ENCODE measurements around the gene ALG12.
A peak's percentile ranks its signal among the peaks of the same experiment; 100 is the strongest.

Gene ALG12

GRCh38 chr22:49856766-49857618, 61.2 kb downstream of the ALG12 start:
- Histone ChIP-seq H3K9ac (ENCODE audit: low read length) (no peak overlapping the region), H3K4me1 (ENCODE audit: insufficient read depth, low read length, severe bottlenecking) (peaks cover 26% of the 10 kb centered on the region), H3F3A (ENCODE audit: insufficient read depth, low read length) (no peaks in the 10 kb centered on the region), H3K36me3 (ENCODE audit: insufficient read depth, low read length) (peaks cover 5% of the 10 kb centered on the region; the same call in 1 of the 2 replicates), H3K9me2 (ENCODE audit: low read depth, low read length) (no peaks in the 10 kb centered on the region), H4K20me1 (ENCODE audit: insufficient read depth, low read length) (no peaks in the 10 kb centered on the region), H3K27ac (ENCODE audit: low read depth, low read length, poor library complexity, severe bottlenecking) (no peak overlapping the region), H3K27me3 (ENCODE audit: insufficient read depth, low read length) (no peaks in the 10 kb centered on the region), H2AFZ (ENCODE audit: low read length) (no peak overlapping the region), H3K4me2 (ENCODE audit: low read length) (no peak overlapping the region), H3K4me3 (ENCODE audit: low read depth, low read length, poor library complexity, severe bottlenecking) (no peak overlapping the region), H3K9me3 (ENCODE audit: low read length) (no peaks in the 10 kb centered on the region), H3K79me2 (ENCODE audit: insufficient read depth, low read length) (peaks cover 72% of the 10 kb centered on the region)
- TF ChIP-seq, protein P1, sequence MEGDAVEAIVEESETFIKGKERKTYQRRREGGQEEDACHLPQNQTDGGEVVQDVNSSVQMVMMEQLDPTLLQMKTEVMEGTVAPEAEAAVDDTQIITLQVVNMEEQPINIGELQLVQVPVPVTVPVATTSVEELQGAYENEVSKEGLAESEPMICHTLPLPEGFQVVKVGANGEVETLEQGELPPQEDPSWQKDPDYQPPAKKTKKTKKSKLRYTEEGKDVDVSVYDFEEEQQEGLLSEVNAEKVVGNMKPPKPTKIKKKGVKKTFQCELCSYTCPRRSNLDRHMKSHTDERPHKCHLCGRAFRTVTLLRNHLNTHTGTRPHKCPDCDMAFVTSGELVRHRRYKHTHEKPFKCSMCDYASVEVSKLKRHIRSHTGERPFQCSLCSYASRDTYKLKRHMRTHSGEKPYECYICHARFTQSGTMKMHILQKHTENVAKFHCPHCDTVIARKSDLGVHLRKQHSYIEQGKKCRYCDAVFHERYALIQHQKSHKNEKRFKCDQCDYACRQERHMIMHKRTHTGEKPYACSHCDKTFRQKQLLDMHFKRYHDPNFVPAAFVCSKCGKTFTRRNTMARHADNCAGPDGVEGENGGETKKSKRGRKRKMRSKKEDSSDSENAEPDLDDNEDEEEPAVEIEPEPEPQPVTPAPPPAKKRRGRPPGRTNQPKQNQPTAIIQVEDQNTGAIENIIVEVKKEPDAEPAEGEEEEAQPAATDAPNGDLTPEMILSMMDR (IDR thresholded peaks at IDR 0.05; ENCODE audit: low read length) = no peak
- no peak for TF ChIP-seq EZH2 (IDR thresholded peaks at IDR 0.05; ENCODE audit: borderline replicate concordance, low read length)

GRCh38 chr22:49856343-49856742, 61.9 kb downstream of the ALG12 start:
- Histone ChIP-seq H3K4me3 (ENCODE audit: low read depth, low read length, poor library complexity, severe bottlenecking) (no peak overlapping the region), H3F3A (ENCODE audit: insufficient read depth, low read length) (no peaks in the 10 kb centered on the region), H3K4me2 (ENCODE audit: low read length) (peak overlapping the region; percentile 83; the same call in 1 of the 2 replicates), H3K36me3 (ENCODE audit: insufficient read depth, low read length) (peaks cover 5% of the 10 kb centered on the region; the same call in 1 of the 2 replicates), H3K9ac (ENCODE audit: low read length) (no peak overlapping the region; the same call in 1 of the 2 replicates), H3K27me3 (ENCODE audit: insufficient read depth, low read length) (no peaks in the 10 kb centered on the region), H3K27ac (ENCODE audit: low read depth, low read length, poor library complexity, severe bottlenecking) (no peak overlapping the region), H3K9me3 (ENCODE audit: low read length) (no peaks in the 10 kb centered on the region), H2AFZ (ENCODE audit: low read length) (no peak overlapping the region), H3K4me1 (ENCODE audit: insufficient read depth, low read length, severe bottlenecking) (peaks cover 26% of the 10 kb centered on the region), H3K79me2 (ENCODE audit: insufficient read depth, low read length) (peaks cover 65% of the 10 kb centered on the region), H3K9me2 (ENCODE audit: low read depth, low read length) (no peaks in the 10 kb centered on the region), H4K20me1 (ENCODE audit: insufficient read depth, low read length) (no peaks in the 10 kb centered on the region)
- no peak for TF ChIP-seq EZH2 (IDR thresholded peaks at IDR 0.05; ENCODE audit: borderline replicate concordance, low read length)
- TF ChIP-seq, protein P1 (IDR thresholded peaks at IDR 0.05; ENCODE audit: low read length) = no peak

GRCh38 chr22:49855251-49855911, 62.9 kb downstream of the ALG12 start:
- no peaks in the 10 kb centered on the region for H4K20me1 ChIP-seq (ENCODE audit: insufficient read depth, low read length)

More at GRCh38 chr22:49855251-49855911, 62.9 kb downstream of the ALG12 start:
- H3K27me3 ChIP-seq (ENCODE audit: insufficient read depth, low read length) = no peaks in the 10 kb centered on the region
- H3K36me3 ChIP-seq (ENCODE audit: insufficient read depth, low read length) = peaks cover 5% of the 10 kb centered on the region; the same call in 1 of the 2 replicates
- H2AFZ ChIP-seq (ENCODE audit: low read length) = no peak overlapping the region
- H3K4me3 ChIP-seq (ENCODE audit: low read depth, low read length, poor library complexity, severe bottlenecking) = peak overlapping the region; percentile 92
- H3K9ac ChIP-seq (ENCODE audit: low read length) = peak overlapping the region; percentile 92
- H3K27ac ChIP-seq (ENCODE audit: low read depth, low read length, poor library complexity, severe bottlenecking) = peak overlapping the region; percentile 71
- H3K9me3 ChIP-seq (ENCODE audit: low read length) = no peaks in the 10 kb centered on the region
- TF ChIP-seq, protein P1 (IDR thresholded peaks at IDR 0.05; ENCODE audit: low read length) = no peak
- TF ChIP-seq EZH2 (IDR thresholded peaks at IDR 0.05; ENCODE audit: borderline replicate concordance, low read length) = no peak
- peaks cover 56% of the 10 kb centered on the region for H3K79me2 ChIP-seq (ENCODE audit: insufficient read depth, low read length)
- H3K4me2 ChIP-seq (ENCODE audit: low read length) = peak overlapping the region; percentile 83
- no peaks in the 10 kb centered on the region for H3F3A ChIP-seq (ENCODE audit: insufficient read depth, low read length)
- no peaks in the 10 kb centered on the region for H3K9me2 ChIP-seq (ENCODE audit: low read depth, low read length)
- peaks cover 26% of the 10 kb centered on the region for H3K4me1 ChIP-seq (ENCODE audit: insufficient read depth, low read length, severe bottlenecking)
